Activated gamma-delta T cell treated with anti-CD3 and anti-CD28 coated beads, Interleukin-2, amount 50 U/mL, for 16 hours (primary cell): Measurements from ENCODE around the gene KANK4.
"Not testable (repeated sequence)": the region's sequence is repeated elsewhere in the genome, so short reads cannot be mapped to it uniquely, and the experiment has no call there.

Experiments
- DNase-seq: peaks from one replicate; pipeline ENCODE4 v3.0.0-alpha.2; 2020; ENCODE audit warnings: low read depth

KANK4 gene

DNA sequence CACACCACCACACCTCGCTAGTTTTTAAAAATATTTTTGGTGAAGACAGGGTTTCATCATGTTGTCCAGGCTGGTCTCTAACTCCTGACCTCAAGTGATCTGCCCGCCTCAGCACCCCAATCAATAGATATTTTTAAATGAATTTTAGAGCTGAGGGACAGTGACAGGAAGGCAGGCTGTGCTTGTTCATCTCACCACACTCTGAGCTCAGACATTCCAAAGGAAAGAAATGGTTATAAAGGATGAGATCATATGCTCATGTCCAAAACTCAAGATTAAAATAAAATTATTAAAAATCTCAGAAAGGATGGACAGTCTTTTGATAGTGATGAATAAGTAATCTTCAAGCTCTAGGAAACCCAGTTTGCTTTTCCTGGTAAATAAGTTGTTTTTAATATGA is 83.7 kb downstream of the KANK4 start:
- no peak for DNase-seq

DNA sequence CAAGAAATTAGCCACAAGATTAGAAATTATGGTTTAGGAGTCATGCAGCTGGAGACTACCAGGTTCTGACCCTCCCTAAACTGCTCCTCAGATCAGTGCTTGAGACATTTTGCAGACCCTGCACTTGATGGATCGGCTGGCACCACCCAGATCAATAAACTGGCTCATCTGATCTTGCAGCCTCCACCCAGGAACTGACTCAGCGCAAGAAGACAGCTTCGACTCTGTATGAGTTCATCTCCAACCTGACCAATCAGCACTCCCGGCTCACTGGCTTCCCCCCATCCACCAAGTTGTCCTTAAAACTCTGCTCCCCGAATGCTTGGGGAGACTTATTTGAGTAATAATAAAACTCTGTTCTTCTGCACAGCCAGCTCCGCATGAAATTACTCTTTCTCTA is 84.5 kb downstream of the KANK4 start:
- no peak for DNase-seq

DNA sequence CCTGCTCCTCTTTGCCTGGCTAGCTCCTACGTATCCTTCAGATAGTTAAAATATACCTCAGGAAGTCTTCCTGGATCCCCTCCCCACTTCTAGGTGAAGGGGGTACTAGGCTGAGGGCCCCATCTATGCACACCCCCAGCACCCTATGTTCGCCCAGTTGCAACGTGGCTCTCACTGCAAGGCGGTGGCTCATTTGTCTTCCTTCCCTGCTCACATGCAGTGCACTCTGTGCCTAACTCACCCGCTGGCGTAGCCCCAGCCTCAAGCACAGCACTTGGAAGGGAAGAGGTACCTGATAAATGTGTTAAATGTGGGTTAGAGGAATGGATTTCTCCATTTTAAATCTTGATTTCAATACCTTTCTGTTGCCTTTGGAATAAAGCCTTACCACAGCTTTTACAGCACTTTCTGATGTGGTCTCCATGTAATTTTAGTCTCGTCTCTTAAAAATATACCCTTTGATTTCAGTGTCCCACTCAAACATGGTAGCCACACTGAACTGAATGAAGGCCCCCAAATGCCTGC is 85.2 kb downstream of the KANK4 start:
- no peak for DNase-seq

DNA sequence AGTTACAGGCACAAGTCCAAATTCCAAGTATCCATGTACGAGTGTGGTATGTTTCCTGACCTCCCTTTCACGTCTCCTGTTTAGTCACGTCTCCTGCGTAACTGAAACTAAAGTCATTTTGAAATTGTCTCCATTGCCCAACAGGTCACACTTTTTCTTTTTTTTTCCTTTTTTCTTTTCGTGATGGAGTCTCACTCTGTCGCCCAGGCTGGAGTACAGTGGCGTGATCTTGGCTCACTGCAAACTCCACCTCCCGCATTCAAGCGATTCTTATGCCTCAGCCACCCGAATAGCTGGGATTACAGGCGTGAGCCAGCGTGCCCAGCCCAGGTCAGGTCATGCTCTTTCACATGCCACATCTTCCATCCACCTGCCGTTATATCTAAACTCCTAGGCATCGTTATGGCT is 86.4 kb downstream of the KANK4 start:
- no peak for DNase-seq

DNA sequence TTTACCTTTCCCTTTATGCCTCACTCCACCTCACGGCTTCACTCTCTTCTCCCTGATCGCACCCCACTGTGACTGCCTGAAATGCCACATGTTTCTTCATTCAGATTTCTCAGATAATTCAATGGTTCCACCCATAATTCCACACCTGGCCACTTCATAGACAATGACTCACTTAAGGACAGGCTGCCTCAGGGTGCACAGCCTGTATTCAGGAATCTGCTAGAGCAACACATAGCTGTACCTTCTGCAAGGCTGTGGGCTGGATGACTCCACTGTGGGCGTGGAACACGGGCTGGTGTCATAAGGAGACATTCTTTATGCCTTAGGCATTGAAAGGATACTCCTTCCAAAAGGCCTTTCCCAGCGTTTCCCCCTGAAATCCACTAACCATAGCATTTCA is 88.5 kb downstream of the KANK4 start:
- no peak for DNase-seq

DNA sequence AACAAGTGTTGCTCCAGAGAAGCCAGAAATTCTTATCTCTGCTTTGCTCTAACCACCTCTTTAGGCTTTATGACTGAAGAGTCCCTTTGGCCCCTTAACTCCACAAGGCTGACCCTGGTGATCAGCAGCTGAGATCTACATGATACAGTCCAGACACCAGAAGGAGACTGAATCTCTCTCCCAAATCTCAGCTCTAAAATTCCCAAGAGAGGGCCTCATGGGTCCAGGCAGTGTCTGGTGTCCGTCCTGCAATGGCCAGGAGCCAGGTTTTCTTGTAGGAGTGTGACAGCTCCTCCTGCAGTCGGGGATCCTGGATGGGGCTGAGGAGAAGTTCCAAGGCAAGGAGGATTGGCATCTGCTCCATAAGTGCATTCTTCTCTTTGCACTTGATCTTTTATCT is 89.3 kb downstream of the KANK4 start:
- DNase-seq, result no peak

DNA sequence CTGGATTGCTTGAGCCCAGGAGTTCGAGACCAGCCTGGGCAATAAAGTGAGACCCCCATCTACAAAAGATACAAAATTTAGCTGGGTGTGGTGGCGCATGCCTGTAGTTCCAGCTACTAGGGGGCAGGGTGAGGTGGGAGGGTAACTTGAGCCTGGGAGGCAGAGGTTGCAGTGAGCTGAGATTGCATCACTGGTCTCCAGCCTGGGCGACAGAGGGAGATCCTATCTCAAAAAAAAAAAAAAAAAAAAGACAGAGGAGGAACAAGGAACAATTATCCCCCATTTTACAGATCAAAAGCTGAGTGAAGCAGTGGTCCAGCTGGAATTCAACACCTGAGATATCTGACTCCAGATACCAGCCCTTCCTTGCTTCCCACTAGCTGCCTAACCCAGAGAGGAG is 89.8 kb downstream of the KANK4 start:
- no peak for DNase-seq

DNA sequence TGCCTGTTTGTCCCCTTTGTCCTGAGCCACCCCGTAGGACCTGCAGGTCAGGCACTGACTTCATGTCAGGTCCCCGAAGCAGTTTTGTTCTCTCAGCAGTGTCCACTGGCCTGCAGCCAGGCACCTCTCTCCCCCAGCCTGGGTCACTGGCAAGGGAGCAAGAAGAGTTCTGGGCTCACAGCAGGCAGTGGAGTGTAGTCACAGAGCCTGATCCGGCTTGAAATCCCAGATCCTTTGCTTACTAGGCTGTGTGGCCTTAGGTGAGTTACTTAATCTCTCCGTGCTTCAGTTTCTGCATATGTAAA is 90.4 kb downstream of the KANK4 start:
- DNase-seq, result no peak

DNA sequence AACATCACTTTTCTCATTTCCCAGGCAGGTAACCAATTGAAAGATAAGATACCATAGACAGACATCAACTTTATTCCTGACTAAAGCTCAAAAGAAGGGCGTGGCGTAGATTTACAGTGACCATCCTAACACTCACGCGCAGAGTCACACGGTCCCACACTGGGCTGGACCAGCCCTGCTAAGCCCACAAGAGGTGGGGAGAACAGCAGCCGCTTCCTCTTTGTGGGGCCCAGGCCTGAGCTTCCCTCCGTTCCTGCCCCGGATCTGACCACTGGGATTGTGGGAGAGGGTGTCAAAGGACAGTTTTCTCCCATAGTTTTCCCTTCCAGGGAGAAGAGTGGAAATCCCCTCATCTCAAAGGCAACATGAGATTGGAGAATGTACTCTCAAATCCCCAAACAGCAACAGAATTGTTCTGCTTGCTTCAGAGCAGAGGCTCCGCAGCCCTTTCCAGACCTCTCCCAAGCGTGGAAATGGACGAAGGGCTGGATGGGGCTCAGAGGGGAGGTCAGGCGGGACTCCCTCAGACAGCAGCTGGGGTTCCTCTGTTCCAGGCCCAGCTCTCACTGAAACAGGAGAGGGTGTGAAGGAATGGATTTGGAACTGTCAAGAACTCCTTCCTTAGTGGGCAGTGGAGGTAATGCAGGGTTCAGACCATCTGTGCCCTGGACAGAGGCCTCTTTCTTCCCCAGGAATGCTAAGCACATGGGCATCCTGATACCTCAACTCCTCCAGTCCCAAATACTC is 90.9 kb downstream of the KANK4 start:
- DNase-seq, result no peak

DNA sequence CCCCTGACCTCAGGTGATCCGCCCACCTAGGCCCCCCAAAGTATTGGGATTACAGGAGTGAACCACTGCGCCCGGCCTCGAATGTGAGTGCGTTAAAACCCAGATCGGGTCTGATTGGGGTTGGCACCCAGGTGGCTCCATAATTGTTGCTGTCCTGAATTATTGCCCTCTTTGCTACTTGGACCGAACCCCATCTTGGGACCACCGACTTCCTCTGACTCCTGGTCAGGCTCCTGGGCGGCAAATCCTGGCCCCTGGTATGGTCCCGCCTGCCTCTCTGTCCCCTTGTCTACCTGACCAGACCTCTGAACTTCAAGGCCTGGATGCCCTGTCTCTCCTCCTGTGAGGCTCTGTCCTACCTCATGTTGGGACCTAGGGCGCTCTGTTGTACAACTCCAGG is 91.7 kb downstream of the KANK4 start:
- no peak for DNase-seq

DNA sequence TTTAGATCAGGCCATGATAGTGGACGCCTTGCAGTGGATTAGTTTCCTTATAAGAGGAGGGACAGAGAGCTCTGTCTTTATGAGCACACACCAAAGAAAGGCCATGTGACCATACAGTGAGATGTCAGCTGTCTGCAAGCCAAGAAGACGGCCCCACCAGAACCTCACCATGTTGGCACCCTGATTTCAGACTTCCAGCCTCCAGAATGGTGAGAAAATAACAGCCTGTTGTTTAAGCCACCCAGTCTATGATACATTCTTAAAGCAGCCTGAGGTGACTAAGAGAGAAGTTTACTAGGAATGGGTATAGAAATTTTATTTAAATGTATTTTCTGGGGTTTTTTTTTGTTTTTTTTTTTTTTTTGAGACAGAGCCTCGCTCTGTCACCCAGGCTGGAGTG is 95.1 kb downstream of the KANK4 start:
- no peak for DNase-seq

DNA sequence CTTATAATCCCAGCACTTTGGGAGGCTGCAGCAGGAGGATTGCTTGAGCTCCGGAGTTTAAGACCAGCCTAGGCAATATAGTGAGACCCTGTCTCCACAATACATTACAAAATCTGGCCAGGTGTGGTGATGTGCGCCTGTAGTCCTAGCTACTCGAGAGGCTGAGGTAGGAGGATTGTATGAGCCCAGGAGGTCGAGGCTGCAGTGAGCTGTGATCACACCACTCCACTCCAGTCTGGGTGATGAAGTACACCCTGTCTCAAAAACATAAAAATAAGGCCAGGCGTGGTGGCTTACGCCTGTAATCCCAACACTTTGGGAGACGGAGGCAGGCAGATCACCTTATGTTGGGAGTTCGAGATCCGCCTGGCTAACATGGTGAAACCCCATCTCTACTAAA is 96.9 kb downstream of the KANK4 start:
- DNase-seq, result no peak

DNA sequence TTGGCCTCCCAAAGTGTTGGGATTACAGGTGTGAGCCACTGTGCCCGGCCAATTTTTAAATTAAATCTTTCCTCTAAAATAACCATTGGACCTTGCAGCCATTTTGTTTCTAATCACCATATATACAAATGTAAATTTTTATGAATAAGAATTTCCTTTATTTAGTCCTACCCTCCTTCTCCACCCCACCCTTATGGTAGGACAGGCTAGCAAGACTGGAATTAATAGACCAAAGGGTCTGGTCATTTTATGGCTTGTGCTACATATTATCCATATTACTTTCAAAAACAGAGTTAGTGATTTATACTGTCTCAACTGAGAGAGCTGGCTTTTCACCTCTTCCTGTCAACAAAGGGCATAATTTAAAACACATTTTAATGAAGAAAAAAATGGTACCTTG is 98.1 kb downstream of the KANK4 start:
- DNase-seq, result no peak

DNA sequence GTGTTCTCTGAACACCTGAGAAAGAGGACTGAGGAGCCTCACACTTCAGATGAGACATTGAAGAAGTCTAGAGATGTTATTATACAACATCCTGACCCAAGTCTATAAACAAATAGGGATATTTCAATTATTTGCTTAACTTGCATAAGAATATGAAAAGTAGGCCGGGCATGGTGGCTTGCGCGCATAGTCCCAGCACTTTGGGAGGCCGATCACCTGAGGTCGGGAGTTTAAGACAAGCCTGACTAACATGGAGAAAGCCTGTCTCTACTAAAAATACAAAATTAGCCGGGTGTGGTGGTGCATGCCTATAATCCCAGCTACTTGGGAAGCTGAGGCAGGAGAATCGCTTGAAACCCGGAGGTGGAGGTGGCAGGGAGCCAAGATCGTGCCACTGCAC is 98.8 kb downstream of the KANK4 start:
- DNase-seq, result not testable (repeated sequence)

DNA sequence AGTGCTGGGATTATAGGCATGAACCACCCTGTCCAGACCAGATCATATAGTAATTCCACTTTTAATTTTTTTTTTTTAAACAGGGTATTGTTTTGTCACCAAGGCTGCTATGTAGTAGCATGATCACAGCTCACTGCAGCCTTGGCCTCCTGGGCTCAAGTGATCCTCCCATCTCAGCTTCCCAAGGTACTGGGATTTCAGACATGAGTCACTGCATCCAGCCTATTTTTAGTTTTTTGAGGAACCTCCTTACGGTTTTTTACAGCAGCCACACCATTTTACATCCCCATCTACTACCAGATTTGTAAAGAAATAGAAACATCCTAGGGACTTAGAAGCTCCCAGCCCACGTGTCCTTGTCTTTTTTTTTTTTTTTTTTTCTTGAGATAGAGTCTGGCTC is 100.6 kb downstream of the KANK4 start:
- no peak for DNase-seq

DNA sequence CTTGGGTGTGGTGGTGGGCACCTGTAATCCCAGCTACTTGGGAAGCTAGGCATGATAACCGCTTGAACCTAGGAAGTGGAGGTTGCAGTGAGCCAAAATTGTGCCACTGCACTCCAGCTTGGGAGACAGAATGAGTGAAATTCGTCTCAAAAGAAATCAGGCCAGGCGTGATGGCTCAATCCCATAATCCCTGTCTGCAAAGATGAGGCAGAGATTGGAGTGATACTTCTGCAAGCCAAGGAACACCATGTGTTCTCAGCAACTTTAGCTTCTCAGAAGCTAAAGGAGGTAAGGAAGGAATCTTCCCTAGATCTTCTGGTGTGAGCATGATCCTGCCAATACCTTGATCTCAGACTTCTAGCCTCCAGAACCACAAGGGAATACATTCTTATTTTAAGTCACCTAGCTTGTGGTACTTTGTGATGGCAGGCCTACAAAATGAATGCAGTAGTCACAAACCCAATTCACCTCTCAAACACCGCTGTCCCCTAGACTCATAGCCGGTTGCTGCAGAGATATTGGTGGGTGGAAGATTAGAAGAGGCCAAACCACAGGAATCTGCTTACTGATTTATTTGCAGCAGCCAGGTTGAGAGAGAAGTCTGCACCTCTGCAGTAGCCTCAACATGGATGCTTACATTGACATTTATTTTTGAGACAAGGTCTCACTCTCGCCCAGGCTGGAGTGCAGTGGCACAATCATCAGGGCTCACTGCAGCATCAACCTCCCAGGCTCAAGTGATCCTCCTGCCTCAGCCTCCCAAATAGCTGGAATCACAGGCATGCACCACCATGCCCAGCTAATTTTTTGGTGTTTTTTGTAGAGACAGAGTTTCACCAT is 105.9 kb downstream of the KANK4 start:
- DNase-seq, result no peak

DNA sequence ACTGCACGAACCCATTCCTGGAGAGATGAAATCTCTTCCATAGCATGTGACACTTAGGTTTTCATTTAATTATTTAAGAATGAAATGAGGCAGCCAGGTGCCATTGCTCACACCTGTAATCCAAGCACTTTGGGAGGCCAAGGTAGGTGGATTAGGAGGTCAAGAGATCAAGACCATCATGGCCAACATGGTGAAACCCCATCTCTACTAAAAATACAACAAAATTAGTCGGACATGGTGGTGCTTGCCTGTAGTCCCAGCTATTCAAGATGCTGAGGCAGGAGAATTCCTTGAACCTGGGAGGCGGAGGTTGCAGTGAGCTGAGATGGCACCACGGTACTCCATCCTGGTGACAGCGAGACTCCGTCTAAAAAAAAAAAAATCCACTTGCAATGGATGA is 106.8 kb downstream of the KANK4 start:
- no peak for DNase-seq

DNA sequence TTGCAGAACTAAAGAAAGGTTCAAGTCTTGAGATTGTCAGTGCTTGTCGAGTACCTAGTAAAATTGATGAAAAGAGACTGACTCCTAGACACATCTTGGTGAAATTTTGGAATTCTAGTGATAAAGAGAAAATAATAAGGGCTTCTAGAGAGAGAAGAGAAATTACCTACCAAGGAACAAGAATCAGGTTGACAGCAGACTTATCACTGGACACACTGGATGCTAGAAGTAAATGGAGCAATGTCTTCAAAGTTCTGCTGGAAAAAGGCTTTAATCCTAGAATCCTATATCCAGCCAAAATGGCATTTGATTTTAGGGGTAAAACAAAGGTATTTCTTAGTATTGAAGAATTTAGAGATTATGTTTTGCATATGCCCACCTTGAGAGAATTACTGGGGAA is 108.3 kb downstream of the KANK4 start:
- DNase-seq, result no peak

DNA sequence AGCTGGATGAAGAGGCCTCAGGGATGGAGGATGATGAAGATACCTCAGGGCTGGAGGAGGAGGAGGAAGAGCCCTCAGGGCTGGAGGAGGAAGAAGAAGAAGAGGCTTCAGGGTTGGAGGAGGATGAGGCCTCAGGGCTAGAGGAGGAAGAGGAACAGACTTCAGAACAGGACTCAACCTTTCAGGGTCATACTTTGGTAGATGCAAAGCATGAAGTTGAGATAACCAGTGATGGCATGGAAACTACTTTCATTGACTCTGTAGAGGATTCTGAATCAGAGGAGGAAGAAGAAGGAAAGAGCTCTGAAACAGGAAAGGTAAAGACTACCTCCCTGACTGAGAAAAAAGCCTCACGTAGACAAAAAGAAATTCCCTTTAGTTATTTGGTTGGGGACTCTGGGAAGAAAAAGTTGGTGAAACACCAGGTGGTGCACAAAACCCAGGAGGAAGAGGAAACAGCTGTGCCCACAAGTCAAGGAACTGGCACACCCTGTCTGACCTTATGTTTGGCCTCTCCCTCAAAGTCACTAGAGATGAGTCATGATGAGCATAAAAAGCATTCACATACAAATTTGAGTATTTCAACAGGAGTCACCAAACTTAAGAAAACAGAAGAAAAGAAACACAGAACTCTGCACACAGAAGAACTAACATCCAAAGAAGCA is 109.2 kb downstream of the KANK4 start:
- DNase-seq, result no peak

DNA sequence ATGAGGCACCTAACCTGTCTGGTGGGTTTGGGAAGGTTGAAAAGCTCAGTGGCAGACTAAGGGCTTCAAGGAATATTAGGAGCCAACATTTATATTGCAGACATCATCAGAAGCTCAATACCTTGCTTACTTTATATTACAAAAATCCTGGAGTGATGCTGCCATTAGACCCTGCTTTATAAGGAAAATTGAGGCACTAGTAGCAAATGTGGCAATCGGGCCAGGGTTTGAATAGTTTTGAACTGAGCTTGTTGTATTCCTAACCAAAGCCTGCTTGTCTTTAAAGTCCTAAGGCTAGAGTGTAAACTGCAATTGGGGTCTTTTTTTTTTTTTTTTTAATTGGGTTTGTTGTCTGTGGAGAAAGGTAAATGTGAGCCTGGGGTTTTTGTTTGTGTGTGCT is 110.3 kb downstream of the KANK4 start:
- no peak for DNase-seq

DNA sequence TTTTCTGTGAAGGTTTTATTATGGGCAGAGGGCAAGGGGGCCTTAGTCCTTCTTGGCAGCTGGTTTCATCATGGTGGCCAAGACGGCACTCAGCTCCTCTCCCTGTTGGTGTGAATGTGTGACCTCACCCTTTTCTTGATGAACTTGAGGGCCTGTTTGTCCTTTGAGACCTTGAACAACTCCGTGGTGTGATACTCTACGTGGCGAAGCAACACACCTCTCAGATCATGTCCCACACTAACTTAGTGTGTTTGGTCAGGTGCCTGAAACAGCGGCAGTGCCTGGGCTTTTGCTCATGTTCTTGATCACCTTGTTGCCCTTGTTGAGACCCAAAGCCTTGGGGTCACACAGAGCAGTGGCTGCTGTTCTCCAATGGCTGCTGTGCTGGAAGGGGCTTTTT is 111.1 kb downstream of the KANK4 start:
- no peak for DNase-seq

DNA sequence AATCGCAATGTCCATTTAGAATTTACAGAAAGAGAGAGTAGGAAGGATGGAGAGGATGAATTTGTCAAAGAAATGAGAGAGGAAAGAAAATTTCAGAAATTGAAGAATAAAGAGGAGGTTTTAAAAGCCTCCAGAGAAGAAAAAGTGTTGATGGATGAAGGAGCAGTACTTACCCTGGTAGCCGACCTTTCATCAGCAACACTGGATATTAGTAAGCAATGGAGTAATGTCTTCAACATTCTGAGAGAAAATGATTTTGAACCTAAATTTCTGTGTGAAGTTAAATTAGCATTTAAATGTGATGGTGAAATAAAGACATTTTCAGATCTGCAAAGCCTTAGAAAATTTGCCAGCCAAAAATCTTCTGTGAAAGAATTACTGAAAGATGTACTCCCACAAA is 112.0 kb downstream of the KANK4 start:
- DNase-seq, result no peak

DNA sequence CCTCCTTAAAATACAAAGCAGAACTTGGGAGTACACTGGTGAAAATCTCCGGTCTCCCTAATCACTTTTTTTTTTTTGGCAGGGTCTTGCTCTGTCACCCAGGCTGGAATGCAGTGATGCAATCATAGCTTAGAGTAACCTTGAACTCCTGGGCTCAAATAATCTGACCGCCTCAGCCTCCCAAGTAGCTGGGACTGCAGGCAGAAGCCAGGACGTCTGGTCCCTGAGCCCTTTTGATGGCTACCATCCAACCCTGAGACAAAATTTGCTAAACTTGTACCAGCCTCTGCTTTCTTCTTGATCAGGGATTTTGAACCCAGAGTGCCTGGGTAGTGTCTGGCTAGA is 120.5 kb downstream of the KANK4 start:
- DNase-seq, result no peak
